Measurements from ENCODE around the gene CCNG2.

DNA sequence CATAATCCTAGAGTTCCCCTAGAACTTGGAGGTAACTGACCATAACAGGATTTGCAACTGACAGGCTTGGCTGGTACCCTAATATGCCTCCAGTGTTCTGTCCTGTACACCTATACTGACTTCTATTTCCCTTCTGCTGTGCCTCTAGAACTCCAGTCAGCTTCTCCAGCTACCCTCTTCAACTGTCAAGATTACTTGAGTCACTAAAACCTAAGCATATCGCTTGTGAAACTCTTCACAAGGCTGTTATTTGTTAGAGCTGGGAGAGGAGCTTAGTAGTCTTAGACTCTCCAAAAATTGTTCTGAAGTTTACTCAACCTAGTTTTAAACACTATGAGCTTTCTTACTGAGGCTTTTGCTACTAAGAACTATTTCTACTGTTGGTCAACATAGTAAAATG lies 52.0 kb downstream of the CCNG2 start:
- TF ChIP-seq CTCF (IDR thresholded peaks at IDR 0.05) (no peak), POLR2AphosphoS5 (IDR thresholded peaks at IDR 0.05) (no peak)
